Measurements from ENCODE around the gene PRCD.

DNA sequence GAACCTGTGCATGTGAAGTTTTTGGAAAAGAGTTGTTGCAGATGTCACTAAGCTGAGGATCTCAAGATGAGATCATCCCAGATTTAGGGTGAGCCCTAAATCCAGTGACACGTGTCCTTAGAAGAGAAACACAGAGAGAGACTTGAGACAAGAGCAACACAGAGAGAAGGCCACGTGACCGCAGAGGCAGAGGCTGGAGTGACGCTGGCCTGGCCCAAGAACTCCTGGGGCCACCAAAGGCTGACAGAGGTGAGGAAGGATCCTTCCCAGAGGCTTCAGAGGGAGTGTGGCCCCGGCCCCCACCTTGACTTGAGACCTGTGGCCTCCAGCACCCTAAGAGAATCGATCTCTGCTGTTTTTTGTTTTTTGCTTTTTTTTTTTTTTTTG is 26.5 kb upstream of the PRCD start:
- TF ChIP-seq, protein P1, sequence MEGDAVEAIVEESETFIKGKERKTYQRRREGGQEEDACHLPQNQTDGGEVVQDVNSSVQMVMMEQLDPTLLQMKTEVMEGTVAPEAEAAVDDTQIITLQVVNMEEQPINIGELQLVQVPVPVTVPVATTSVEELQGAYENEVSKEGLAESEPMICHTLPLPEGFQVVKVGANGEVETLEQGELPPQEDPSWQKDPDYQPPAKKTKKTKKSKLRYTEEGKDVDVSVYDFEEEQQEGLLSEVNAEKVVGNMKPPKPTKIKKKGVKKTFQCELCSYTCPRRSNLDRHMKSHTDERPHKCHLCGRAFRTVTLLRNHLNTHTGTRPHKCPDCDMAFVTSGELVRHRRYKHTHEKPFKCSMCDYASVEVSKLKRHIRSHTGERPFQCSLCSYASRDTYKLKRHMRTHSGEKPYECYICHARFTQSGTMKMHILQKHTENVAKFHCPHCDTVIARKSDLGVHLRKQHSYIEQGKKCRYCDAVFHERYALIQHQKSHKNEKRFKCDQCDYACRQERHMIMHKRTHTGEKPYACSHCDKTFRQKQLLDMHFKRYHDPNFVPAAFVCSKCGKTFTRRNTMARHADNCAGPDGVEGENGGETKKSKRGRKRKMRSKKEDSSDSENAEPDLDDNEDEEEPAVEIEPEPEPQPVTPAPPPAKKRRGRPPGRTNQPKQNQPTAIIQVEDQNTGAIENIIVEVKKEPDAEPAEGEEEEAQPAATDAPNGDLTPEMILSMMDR (IDR thresholded peaks at IDR 0.05) = no peak
- no peak for TF ChIP-seq POLR2A (IDR thresholded peaks at IDR 0.05)
- no peak for TF ChIP-seq EP300 (IDR thresholded peaks at IDR 0.05)

Measured in stomach (tissue), 4 donors.